Measurements from ENCODE around the gene GRIK3.

The GRIK3 gene

GRCh38 chr1:36775716-36776115 lies 258.6 kb downstream of the GRIK3 start:
- POLR2A ChIA-PET, result no interaction called here
- H3K27ac ChIP-seq (ENCODE audit: insufficient read depth in 1 of 2, low read depth in 1 of 2, low read length in 2 of 2, poor library complexity in 1 of 2, severe bottlenecking in 2 of 2), result no peak overlapping the region
- H3K27me3 ChIP-seq (replicated peaks in 2 of 5; ENCODE audit: control insufficient read depth in 4 of 5, insufficient read depth in 5 of 5, low read length in 4 of 5), result peaks cover 0 to 71% (median 18%) of the 10 kb centered on the region in 5 experiments
- no peak overlapping the region for H3K4me3 ChIP-seq (ENCODE audit: control insufficient read depth in 1 of 7, extremely low read depth in 1 of 7, insufficient read depth in 4 of 7, low read depth in 2 of 7, low read length in 6 of 7)
- no peaks in the 10 kb centered on the region for H3K4me1 ChIP-seq (ENCODE audit: control extremely low read depth in 1 of 4, control insufficient read depth in 4 of 4, insufficient read depth in 4 of 4, low read length in 3 of 4)
- CTCF ChIA-PET, result no interaction called here
- 71% methylated on average over 2 of the region's 2 CpGs for WGBS (ENCODE audit: insufficient coverage)
- DNase-seq, result no peak
- no peaks in the 10 kb centered on the region for H3K36me3 ChIP-seq (ENCODE audit: control insufficient read depth in 4 of 4, insufficient read depth in 4 of 4, low read length in 3 of 4)
- no peaks in the 10 kb centered on the region for H3K9me3 ChIP-seq (ENCODE audit: control extremely low read depth in 1 of 5, control insufficient read depth in 4 of 5, insufficient read depth in 2 of 5, low read depth in 1 of 5, low read length in 4 of 5)

GRCh38 chr1:36773827-36774541 lies 260.3 kb downstream of the GRIK3 start:
- no peaks in the 10 kb centered on the region for H3K36me3 ChIP-seq (ENCODE audit: control insufficient read depth in 4 of 4, insufficient read depth in 4 of 4, low read length in 3 of 4)
- WGBS (ENCODE audit: insufficient coverage), result 89% methylated on average over 8 of the region's 13 CpGs
- no peak for DNase-seq
- peaks cover 0 to 88% (median 29%) of the 10 kb centered on the region in 5 experiments for H3K27me3 ChIP-seq (replicated peaks in 2 of 5; ENCODE audit: control insufficient read depth in 4 of 5, insufficient read depth in 5 of 5, low read length in 4 of 5)
- ChIA-PET CTCF (no interaction called here), POLR2A (interaction anchor here (1.1 kb wide), 1 partner anchor 46 kb away, joined by 3 read pairs; no protein-coding TSS in a partner anchor)
- H3K9me3 ChIP-seq (ENCODE audit: control extremely low read depth in 1 of 5, control insufficient read depth in 4 of 5, insufficient read depth in 2 of 5, low read depth in 1 of 5, low read length in 4 of 5), result no peaks in the 10 kb centered on the region
- no peaks in the 10 kb centered on the region for H3K4me1 ChIP-seq (ENCODE audit: control extremely low read depth in 1 of 4, control insufficient read depth in 4 of 4, insufficient read depth in 4 of 4, low read length in 3 of 4)
- no peak overlapping the region for H3K27ac ChIP-seq (ENCODE audit: insufficient read depth in 1 of 2, low read depth in 1 of 2, low read length in 2 of 2, poor library complexity in 1 of 2, severe bottlenecking in 2 of 2)
- H3K4me3 ChIP-seq (ENCODE audit: control insufficient read depth in 1 of 7, extremely low read depth in 1 of 7, insufficient read depth in 4 of 7, low read depth in 2 of 7, low read length in 6 of 7), result no peak overlapping the region

GRCh38 chr1:36772647-36773495 lies 261.4 kb downstream of the GRIK3 start:
- H3K9me3 ChIP-seq (ENCODE audit: control extremely low read depth in 1 of 5, control insufficient read depth in 4 of 5, insufficient read depth in 2 of 5, low read depth in 1 of 5, low read length in 4 of 5), result no peaks in the 10 kb centered on the region
- no peaks in the 10 kb centered on the region for H3K36me3 ChIP-seq (ENCODE audit: control insufficient read depth in 4 of 4, insufficient read depth in 4 of 4, low read length in 3 of 4)
- ChIA-PET CTCF (no interaction called here), POLR2A (interaction anchor here (1.1 kb wide), 1 partner anchor 45 kb away, joined by 3 read pairs; no protein-coding TSS in a partner anchor)
- WGBS (ENCODE audit: insufficient coverage), result 83% methylated on average over 4 of the region's 8 CpGs
- no peaks in the 10 kb centered on the region for H3K4me1 ChIP-seq (ENCODE audit: control extremely low read depth in 1 of 4, control insufficient read depth in 4 of 4, insufficient read depth in 4 of 4, low read length in 3 of 4)
- H3K27ac ChIP-seq (ENCODE audit: insufficient read depth in 1 of 2, low read depth in 1 of 2, low read length in 2 of 2, poor library complexity in 1 of 2, severe bottlenecking in 2 of 2), result no peak overlapping the region
- H3K4me3 ChIP-seq (ENCODE audit: control insufficient read depth in 1 of 7, extremely low read depth in 1 of 7, insufficient read depth in 4 of 7, low read depth in 2 of 7, low read length in 6 of 7), result no peak overlapping the region
- H3K27me3 ChIP-seq (replicated peaks in 2 of 5; ENCODE audit: control insufficient read depth in 4 of 5, insufficient read depth in 5 of 5, low read length in 4 of 5), result peaks cover 0 to 94% (median 29%) of the 10 kb centered on the region in 5 experiments
- no peak for DNase-seq

- Histone ChIP-seq H3K4me3 (ENCODE audit: control insufficient read depth in 1 of 7, extremely low read depth in 1 of 7, insufficient read depth in 4 of 7, low read depth in 2 of 7, low read length in 6 of 7) (no peak overlapping the region), H3K9me3 (ENCODE audit: control extremely low read depth in 1 of 5, control insufficient read depth in 4 of 5, insufficient read depth in 2 of 5, low read depth in 1 of 5, low read length in 4 of 5) (no peaks in the 10 kb centered on the region), H3K27ac (ENCODE audit: insufficient read depth in 1 of 2, low read depth in 1 of 2, low read length in 2 of 2, poor library complexity in 1 of 2, severe bottlenecking in 2 of 2) (no peak overlapping the region), H3K36me3 (ENCODE audit: control insufficient read depth in 4 of 4, insufficient read depth in 4 of 4, low read length in 3 of 4) (no peaks in the 10 kb centered on the region), H3K4me1 (ENCODE audit: control extremely low read depth in 1 of 4, control insufficient read depth in 4 of 4, insufficient read depth in 4 of 4, low read length in 3 of 4) (no peaks in the 10 kb centered on the region), H3K27me3 (replicated peaks in 2 of 5; ENCODE audit: control insufficient read depth in 4 of 5, insufficient read depth in 5 of 5, low read length in 4 of 5) (peaks cover 0 to 84% (median 29%) of the 10 kb centered on the region in 5 experiments)
- 9% methylated on average over 15 of the region's 17 CpGs for WGBS (ENCODE audit: insufficient coverage)
- no peak for DNase-seq
- POLR2A ChIA-PET, result no interaction called here
- CTCF ChIA-PET, result no interaction called here
These were observed 262.5 kb downstream of the GRIK3 start for GRCh38 chr1:36771660-36772284.

- Histone ChIP-seq H3K9me3 (ENCODE audit: control extremely low read depth in 1 of 5, control insufficient read depth in 4 of 5, insufficient read depth in 2 of 5, low read depth in 1 of 5, low read length in 4 of 5) (no peaks in the 10 kb centered on the region), H3K4me1 (ENCODE audit: control extremely low read depth in 1 of 4, control insufficient read depth in 4 of 4, insufficient read depth in 4 of 4, low read length in 3 of 4) (no peaks in the 10 kb centered on the region), H3K27ac (ENCODE audit: insufficient read depth in 1 of 2, low read depth in 1 of 2, low read length in 2 of 2, poor library complexity in 1 of 2, severe bottlenecking in 2 of 2) (no peak overlapping the region), H3K4me3 (ENCODE audit: control insufficient read depth in 1 of 7, extremely low read depth in 1 of 7, insufficient read depth in 4 of 7, low read depth in 2 of 7, low read length in 6 of 7) (no peak overlapping the region), H3K27me3 (replicated peaks in 2 of 5; ENCODE audit: control insufficient read depth in 4 of 5, insufficient read depth in 5 of 5, low read length in 4 of 5) (peaks cover 0 to 80% (median 29%) of the 10 kb centered on the region in 5 experiments), H3K36me3 (ENCODE audit: control insufficient read depth in 4 of 4, insufficient read depth in 4 of 4, low read length in 3 of 4) (no peaks in the 10 kb centered on the region)
- no peak for DNase-seq
- 35% methylated on average over 3 of the region's 7 CpGs for WGBS (ENCODE audit: insufficient coverage)
- ChIA-PET POLR2A (no interaction called here), CTCF (no interaction called here)
These were observed 263.1 kb downstream of the GRIK3 start for GRCh38 chr1:36771240-36771639.

GRCh38 chr1:36769886-36770830 lies 264.2 kb downstream of the GRIK3 start:
- 75% methylated on average over 5 of the region's 10 CpGs for WGBS (ENCODE audit: insufficient coverage)
- Histone ChIP-seq H3K9me3 (ENCODE audit: control extremely low read depth in 1 of 5, control insufficient read depth in 4 of 5, insufficient read depth in 2 of 5, low read depth in 1 of 5, low read length in 4 of 5) (no peaks in the 10 kb centered on the region), H3K4me3 (ENCODE audit: control insufficient read depth in 1 of 7, extremely low read depth in 1 of 7, insufficient read depth in 4 of 7, low read depth in 2 of 7, low read length in 6 of 7) (no peak overlapping the region), H3K27ac (ENCODE audit: insufficient read depth in 1 of 2, low read depth in 1 of 2, low read length in 2 of 2, poor library complexity in 1 of 2, severe bottlenecking in 2 of 2) (no peak overlapping the region), H3K36me3 (ENCODE audit: control insufficient read depth in 4 of 4, insufficient read depth in 4 of 4, low read length in 3 of 4) (no peaks in the 10 kb centered on the region), H3K27me3 (replicated peaks in 2 of 5; ENCODE audit: control insufficient read depth in 4 of 5, insufficient read depth in 5 of 5, low read length in 4 of 5) (peaks cover 0 to 74% (median 29%) of the 10 kb centered on the region in 5 experiments), H3K4me1 (ENCODE audit: control extremely low read depth in 1 of 4, control insufficient read depth in 4 of 4, insufficient read depth in 4 of 4, low read length in 3 of 4) (no peaks in the 10 kb centered on the region)
- ChIA-PET CTCF (no interaction called here), POLR2A (no interaction called here)
- DNase-seq, result no peak

All from common myeloid progenitor, CD34-positive (primary cell).